HFFc6 (cell line): ENCODE results near the gene TXN2. TPM values are rescaled to one million over a fixed set of nuclear protein-coding genes. Genes with fewer than 3 reads are reported as not detected.

ENCODE experiments used
- DNase-seq: peaks from one replicate; pipeline ENCODE4 v3.0.0-alpha.2; 2018
- H3K27ac Mint-ChIP-seq: 2 replicates; pipeline ENCODE4 v1.8.0; 2020; ENCODE audit warnings: mild to moderate bottlenecking, mixed read lengths
- H3K27me3 Mint-ChIP-seq: 2 replicates; pipeline ENCODE4 v1.8.0; 2021; ENCODE audit warnings: mild to moderate bottlenecking, moderate library complexity, mixed read lengths; ENCODE audit not compliant: insufficient read depth
- H3K36me3 Mint-ChIP-seq: 2 replicates; pipeline ENCODE4 v1.8.0; 2021; ENCODE audit warnings: low read depth, mixed read lengths
- H3K4me1 Mint-ChIP-seq: 2 replicates; pipeline ENCODE4 v1.8.0; 2020; ENCODE audit warnings: low read depth, mixed read lengths
- H3K4me3 Mint-ChIP-seq: 2 replicates; pipeline ENCODE4 v1.8.0; 2020; ENCODE audit warnings: mild to moderate bottlenecking, moderate library complexity, mixed read lengths
- H3K9me3 Mint-ChIP-seq: 2 replicates; pipeline ENCODE4 v1.8.0; 2020; ENCODE audit warnings: mild to moderate bottlenecking, mixed read lengths
- CTCF ChIP-seq: fragments of 200-600 bp; sonication (generic); IDR thresholded peaks from 2 replicates; pipeline ENCODE4 v1.5.0; 2021; ENCODE audit warnings: antibody characterized with exemption, mild to moderate bottlenecking
- total RNA-seq, 6 experiments: library from RNA; stranded (reverse); fragmentation: NEBNext Ultra II Directional; extraction: Animal tissue kit (Norgen Biotek cat#: 25700); gene quantifications; 2 replicates in 1 of 6; 3 replicates in 5 of 6; pipeline ENCODE4 v1.2.3, GENCODE V29; 2021

The TXN2 gene
- total RNA-seq, 6 experiments from 2014 or later: 90.3 to 109 (median 96.1) TPM

- Mint-ChIP-seq H3K27ac (peak overlapping the region; percentile 95), H3K4me1 (peaks cover 66% of the 10 kb centered on the region), H3K36me3 (no peaks in the 10 kb centered on the region; the same call in 1 of the 2 replicates), H3K4me3 (peak overlapping the region; percentile 61), H3K9me3 (no peaks in the 10 kb centered on the region), H3K27me3 (peaks cover 4% of the 10 kb centered on the region; the same call in 1 of the 2 replicates)
- DNase-seq: no peak
- TF ChIP-seq CTCF: no peak
Measured at GRCh38 chr22:36464715-36465231, 16.7 kb downstream of the TXN2 start.

GRCh38 chr22:36463783-36464184, 17.7 kb downstream of the TXN2 start:
- Mint-ChIP-seq H3K9me3 (no peaks in the 10 kb centered on the region), H3K27me3 (peaks cover 4% of the 10 kb centered on the region; the same call in 1 of the 2 replicates), H3K4me1 (peaks cover 57% of the 10 kb centered on the region), H3K27ac (no peak overlapping the region), H3K36me3 (no peaks in the 10 kb centered on the region; the same call in 1 of the 2 replicates), H3K4me3 (no peak overlapping the region)
- no peak for DNase-seq
- no peak for TF ChIP-seq CTCF

- peaks cover 4% of the 10 kb centered on the region; the same call in 1 of the 2 replicates for H3K27me3 Mint-ChIP-seq
- TF ChIP-seq CTCF: no peak
- peak overlapping the region; percentile 86 for H3K27ac Mint-ChIP-seq
- H3K4me3 Mint-ChIP-seq: peak overlapping the region; percentile 65
- peaks cover 54% of the 10 kb centered on the region for H3K4me1 Mint-ChIP-seq
- no peaks in the 10 kb centered on the region; the same call in 1 of the 2 replicates for H3K36me3 Mint-ChIP-seq
- H3K9me3 Mint-ChIP-seq: no peaks in the 10 kb centered on the region
- DNase-seq: peak; percentile 92
Measured at GRCh38 chr22:36461665-36462649, 19.5 kb downstream of the TXN2 start.

- H3K4me3 Mint-ChIP-seq: no peak overlapping the region
- H3K27me3 Mint-ChIP-seq: peaks cover 3% of the 10 kb centered on the region; the same call in 1 of the 2 replicates
- H3K36me3 Mint-ChIP-seq: no peaks in the 10 kb centered on the region
- no peak for DNase-seq
- H3K4me1 Mint-ChIP-seq: peaks cover 47% of the 10 kb centered on the region
- TF ChIP-seq CTCF: no peak
- H3K9me3 Mint-ChIP-seq: no peaks in the 10 kb centered on the region
- no peak overlapping the region for H3K27ac Mint-ChIP-seq
Measured at GRCh38 chr22:36460202-36460601, 21.2 kb downstream of the TXN2 start.

- peaks cover 45% of the 10 kb centered on the region for H3K4me1 Mint-ChIP-seq
- DNase-seq: peak; percentile 37
- H3K36me3 Mint-ChIP-seq: no peaks in the 10 kb centered on the region
- no peaks in the 10 kb centered on the region; the same call in none of the 2 replicates for H3K27me3 Mint-ChIP-seq
- no peak for TF ChIP-seq CTCF
- H3K27ac Mint-ChIP-seq: peak overlapping the region; percentile 73
- no peaks in the 10 kb centered on the region for H3K9me3 Mint-ChIP-seq
- H3K4me3 Mint-ChIP-seq: no peak overlapping the region
Measured at GRCh38 chr22:36457688-36458450, 23.6 kb downstream of the TXN2 start.
